Left lung (tissue), 10 donors: Measurements from ENCODE around the gene CELSR3. TPM values are rescaled to one million over a fixed set of nuclear protein-coding genes. Genes with fewer than 3 reads are reported as not detected.
A peak's percentile ranks its signal among the peaks of the same experiment; 100 is the strongest.

ENCODE experiments used
- ATAC-seq: fragments of 200-7000 bp; cut with Tn5 transposase; one replicate; pipeline ENCODE4 v1.9.1; 2020; ENCODE audit warnings: moderate library complexity
- DNase-seq, 4 donors: peaks; one replicate each; pipeline ENCODE4 v3.0.0-alpha.2; 2013 to 2020
- H3K27ac ChIP-seq, 2 donors: fragments of 200-600 bp; sonication (generic) in 1 of 2; one replicate each; pipeline versions ENCODE4 v1.5.0 to v1.8.0; 2020 to 2021
- H3K27me3 ChIP-seq, 2 donors: fragments of 200-600 bp; sonication (generic) in 1 of 2; one replicate each; pipeline versions ENCODE4 v1.5.0 to v1.8.0; 2020 to 2021
- H3K36me3 ChIP-seq, 2 donors: fragments of 200-600 bp; sonication (generic) in 1 of 2; one replicate each; pipeline versions ENCODE4 v1.5.0 to v1.8.0; 2020 to 2021
- H3K4me1 ChIP-seq, 2 donors: fragments of 200-600 bp; one replicate each; pipeline ENCODE4 v1.8.0; 2021
- H3K4me3 ChIP-seq, 2 donors: fragments of 200-600 bp; sonication (generic) in 1 of 2; one replicate each; pipeline versions ENCODE4 v1.5.0 to v1.8.0; 2020 to 2021; ENCODE audit warnings: mild to moderate bottlenecking in 1 of 2
- H3K9me3 ChIP-seq, 2 donors: fragments of 200-600 bp; sonication (generic) in 1 of 2; one replicate each; pipeline versions ENCODE4 v1.5.0 to v1.8.0; 2020 to 2021
- CTCF ChIP-seq, 2 donors: fragments of 200-600 bp; sonication (generic) in 1 of 2; IDR thresholded peaks; one replicate each; pipeline versions ENCODE4 v1.5.0 to v1.8.0; 2021; ENCODE audit warnings: antibody characterized with exemption in 2 of 2
- intact Hi-C, 2 donors: fragments of 100-400 bp; cut with DNase I; formaldehyde crosslinking; loops; one replicate each; pipeline versions ENCODE4 v1.11.2 to v1.14.2; 2022
- polyA plus RNA-seq, 6 donors: library from polyadenylated mRNA; unstranded; fragments of 120-200 nt; gene quantifications; one replicate each; pipeline ENCODE4 v1.2.1, GENCODE V29; 2013; ENCODE audit not compliant: insufficient read length in 6 of 6
- total RNA-seq, 2 donors: library from RNA; stranded (reverse); fragmentation: NEBNext Ultra II Directional; extraction: Animal tissue kit (Norgen Biotek cat#: 25700); gene quantifications; one replicate each; pipeline ENCODE4 v1.2.1, GENCODE V29; 2021
- donor health status: DM: no; HTN: yes; CAD: no.
- donor health status: DM: no; HTN: no; CAD: no.

CELSR3 gene
- total and polyA plus RNA-seq, 8 donors: 0.79 to 1.7 (median 0.94) TPM

DNA sequence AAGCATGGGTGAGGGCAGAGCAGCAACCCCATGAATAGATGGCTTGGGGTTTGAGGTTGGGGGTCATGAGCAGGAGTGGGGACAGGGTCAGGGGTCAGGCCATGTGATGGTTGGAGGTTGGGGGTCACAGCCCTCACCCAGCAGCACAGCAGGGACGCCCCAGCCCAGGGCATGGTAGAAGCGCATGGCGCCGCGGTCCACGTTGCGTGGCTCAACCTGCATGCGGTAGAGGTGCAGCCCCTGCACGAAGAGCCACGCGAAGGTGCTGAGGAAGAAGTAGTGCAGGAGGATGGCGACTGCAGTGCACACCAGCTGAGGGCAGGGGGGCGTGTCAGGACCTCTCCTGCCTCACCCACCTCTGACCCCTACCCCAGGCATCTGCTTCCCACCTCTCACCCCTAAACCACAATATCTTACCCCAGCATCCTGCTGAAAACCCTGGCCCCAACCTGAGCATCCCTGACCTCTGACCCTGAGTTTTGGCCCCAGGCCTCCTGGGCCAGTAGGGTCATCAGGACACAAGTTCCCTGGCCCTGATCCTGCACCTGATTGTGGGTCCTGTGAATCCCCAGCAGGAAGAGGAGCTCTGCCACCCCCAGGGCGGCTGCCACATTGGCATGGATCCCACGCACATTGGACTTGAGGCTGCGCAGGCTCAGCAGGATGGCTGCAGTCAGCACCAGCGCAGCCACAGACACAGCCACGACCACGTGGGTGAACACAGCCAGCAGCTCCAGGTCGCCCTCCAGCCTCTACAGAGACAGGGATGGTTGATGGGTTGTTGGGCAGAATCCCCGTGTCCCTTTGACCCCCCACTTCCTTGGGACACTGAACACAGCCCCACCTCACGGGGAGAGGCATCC is 17.6 kb downstream of the CELSR3 start:
- intact Hi-C loops: no loop called here
- Histone ChIP-seq H3K27ac (no peak overlapping the region), H3K4me1 (no peaks in the 10 kb centered on the region), H3K4me3 (no peak overlapping the region), H3K27me3 (no peaks in the 10 kb centered on the region), H3K9me3 (no peaks in the 10 kb centered on the region), H3K36me3 (no peaks in the 10 kb centered on the region)
- no peak for ATAC-seq
- TF ChIP-seq CTCF (IDR thresholded peaks at IDR 0.05): no peak
- DNase-seq: no peak

GRCh38 chr3:48642605-48643004 is 20.1 kb downstream of the CELSR3 start:
- H3K36me3 ChIP-seq: no peaks in the 10 kb centered on the region
- TF ChIP-seq CTCF (IDR thresholded peaks at IDR 0.05): no peak
- H3K4me3 ChIP-seq: no peak overlapping the region
- no peak overlapping the region for H3K27ac ChIP-seq
- H3K27me3 ChIP-seq: no peaks in the 10 kb centered on the region
- DNase-seq (no peak), ATAC-seq (no peak)
- intact Hi-C loops: no loop called here
- H3K4me1 ChIP-seq: no peaks in the 10 kb centered on the region
- no peaks in the 10 kb centered on the region for H3K9me3 ChIP-seq

DNA sequence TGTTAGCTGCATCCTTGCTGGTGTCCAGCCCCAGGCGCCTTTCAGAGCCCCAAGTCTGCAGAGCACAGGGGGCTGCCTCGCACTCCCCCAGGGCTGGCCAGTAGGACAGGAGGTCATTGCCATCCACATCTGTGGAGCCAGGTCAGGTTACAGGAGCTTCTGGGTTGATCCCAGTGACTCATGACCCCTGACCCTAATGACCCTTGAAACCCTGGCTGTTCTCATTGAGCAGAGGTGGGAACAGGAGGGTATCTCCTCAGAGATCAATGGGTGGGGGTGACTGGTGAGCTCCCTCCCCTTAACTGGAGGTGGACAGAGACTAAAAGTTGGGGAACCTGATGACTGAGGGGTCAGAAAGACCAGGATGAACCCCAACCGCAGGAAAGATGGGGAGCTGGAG is 21.3 kb downstream of the CELSR3 start:
- Histone ChIP-seq H3K27ac (no peak overlapping the region), H3K27me3 (no peaks in the 10 kb centered on the region), H3K36me3 (no peaks in the 10 kb centered on the region), H3K4me1 (peaks cover 2% of the 10 kb centered on the region in 2 donors), H3K4me3 (no peak overlapping the region), H3K9me3 (no peaks in the 10 kb centered on the region)
- no peak for TF ChIP-seq CTCF (IDR thresholded peaks at IDR 0.05)
- intact Hi-C loops: no loop called here
- no peak for DNase-seq
- ATAC-seq: no peak

DNA sequence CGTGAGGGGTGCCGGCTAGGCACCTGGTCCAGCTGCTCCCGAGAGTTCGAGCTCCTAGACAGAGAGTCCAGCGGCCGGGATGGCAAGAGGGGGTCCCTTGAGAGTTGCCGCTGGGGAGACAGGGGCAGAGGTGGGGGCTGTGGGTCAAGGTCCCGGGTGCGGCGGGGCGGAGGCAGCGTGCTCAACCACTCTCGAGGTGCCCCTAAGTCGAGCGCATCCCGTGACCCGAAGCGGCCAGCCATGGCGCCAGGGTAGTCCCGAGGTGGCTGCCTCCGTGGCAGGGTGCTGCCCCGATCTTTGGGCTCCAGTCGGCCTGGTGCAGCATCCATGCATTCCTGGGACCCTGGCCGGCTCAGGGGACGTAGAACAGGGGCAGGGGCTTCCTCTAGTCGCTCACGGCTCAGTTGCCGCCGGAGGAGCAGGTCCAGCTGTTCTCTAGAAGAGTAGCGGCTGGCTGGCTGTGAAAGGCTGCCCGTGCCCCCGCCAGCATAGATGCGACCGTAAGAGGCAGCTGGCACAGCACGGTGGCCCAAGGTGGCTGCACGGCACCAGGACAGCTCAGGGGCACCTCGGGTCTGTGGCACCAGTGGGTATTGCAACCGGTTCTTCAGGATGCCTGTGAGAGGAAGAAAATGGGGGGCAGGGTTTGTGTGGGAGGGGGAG is 22.6 kb downstream of the CELSR3 start:
- no peaks in the 10 kb centered on the region for H3K36me3 ChIP-seq
- TF ChIP-seq CTCF (IDR thresholded peaks at IDR 0.05): no peak
- H3K27me3 ChIP-seq: no peaks in the 10 kb centered on the region
- intact Hi-C loops: no loop called here
- DNase-seq (peak in 1 of 4 donors; percentile 76), ATAC-seq (no peak)
- no peak overlapping the region for H3K4me3 ChIP-seq
- H3K9me3 ChIP-seq: no peaks in the 10 kb centered on the region
- no peak overlapping the region for H3K27ac ChIP-seq
- H3K4me1 ChIP-seq: peaks cover 8 to 10% of the 10 kb centered on the region in 2 donors

- DNase-seq: peak in 1 of 4 donors; percentile 24
- H3K9me3 ChIP-seq: no peaks in the 10 kb centered on the region
- H3K27me3 ChIP-seq: no peaks in the 10 kb centered on the region
- no peak overlapping the region for H3K27ac ChIP-seq
- no peak overlapping the region for H3K4me3 ChIP-seq
- TF ChIP-seq CTCF (IDR thresholded peaks at IDR 0.05): no peak
- H3K36me3 ChIP-seq: peaks cover 0 to 13% of the 10 kb centered on the region in 2 donors
- no peak for ATAC-seq
- intact Hi-C loops: no loop called here
- peaks cover 16 to 20% of the 10 kb centered on the region in 2 donors for H3K4me1 ChIP-seq
Observed at GRCh38 chr3:48637305-48637704, 25.4 kb downstream of the CELSR3 start.
